ENCODE results near the gene TMEM60.
A peak's percentile ranks its signal among the peaks of the same experiment; 100 is the strongest.

DNA sequence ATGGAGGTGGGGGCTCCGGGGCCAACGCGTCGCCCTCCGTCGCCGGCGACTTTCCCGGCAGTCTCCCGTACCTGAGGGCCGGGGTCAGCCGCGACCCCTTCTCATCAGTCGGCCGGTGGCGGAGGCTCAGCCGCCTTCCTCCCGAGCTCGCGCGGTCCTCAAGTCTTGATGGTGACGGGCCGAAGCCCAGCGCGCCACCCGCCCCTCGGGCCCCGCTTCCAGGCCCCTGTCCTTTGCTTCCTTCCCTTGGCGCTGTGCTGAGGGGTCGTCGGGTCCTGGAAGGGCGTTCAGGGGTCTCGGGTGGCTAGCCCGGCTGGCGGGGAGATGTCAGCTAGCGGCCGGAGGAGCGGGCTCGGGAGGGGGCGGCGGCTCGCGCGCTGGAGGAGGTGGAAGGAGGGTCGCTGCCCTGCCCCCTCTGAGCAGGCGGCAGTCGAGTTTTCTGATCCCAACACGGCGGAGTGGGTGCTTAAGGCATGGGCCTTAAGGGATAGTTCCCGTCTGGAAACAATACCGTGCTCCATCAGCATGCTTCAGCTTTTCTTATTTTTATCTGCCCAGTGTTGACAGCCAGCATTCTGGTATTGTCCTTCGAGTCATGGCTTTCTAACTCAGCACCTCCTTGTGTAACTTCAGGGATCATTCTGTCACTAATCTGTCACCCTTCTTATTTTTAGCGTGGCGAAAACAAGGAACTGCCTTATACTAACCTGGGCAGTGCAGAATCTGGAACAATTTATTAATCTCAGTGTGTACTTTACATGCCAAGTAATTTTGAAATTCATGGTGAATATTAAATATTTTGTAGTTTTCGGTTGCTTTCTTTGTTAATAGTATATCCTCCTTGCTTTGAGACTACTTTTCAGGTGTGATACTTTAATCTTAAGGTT lies 1.1 kb upstream of the TMEM60 start:
- TF ChIP-seq CTCF (IDR thresholded peaks at IDR 0.05) (peak; percentile 69), ZFX (IDR thresholded peaks at IDR 0.05; ENCODE audit: borderline replicate concordance) (no peak)
